ENCODE data around the gene C19orf25. TPM values are rescaled to one million over a fixed set of nuclear protein-coding genes. Genes with fewer than 3 reads are reported as not detected.

The C19orf25 gene
- total RNA-seq, 1 donor from 2014 or later = 26.6 TPM

DNA sequence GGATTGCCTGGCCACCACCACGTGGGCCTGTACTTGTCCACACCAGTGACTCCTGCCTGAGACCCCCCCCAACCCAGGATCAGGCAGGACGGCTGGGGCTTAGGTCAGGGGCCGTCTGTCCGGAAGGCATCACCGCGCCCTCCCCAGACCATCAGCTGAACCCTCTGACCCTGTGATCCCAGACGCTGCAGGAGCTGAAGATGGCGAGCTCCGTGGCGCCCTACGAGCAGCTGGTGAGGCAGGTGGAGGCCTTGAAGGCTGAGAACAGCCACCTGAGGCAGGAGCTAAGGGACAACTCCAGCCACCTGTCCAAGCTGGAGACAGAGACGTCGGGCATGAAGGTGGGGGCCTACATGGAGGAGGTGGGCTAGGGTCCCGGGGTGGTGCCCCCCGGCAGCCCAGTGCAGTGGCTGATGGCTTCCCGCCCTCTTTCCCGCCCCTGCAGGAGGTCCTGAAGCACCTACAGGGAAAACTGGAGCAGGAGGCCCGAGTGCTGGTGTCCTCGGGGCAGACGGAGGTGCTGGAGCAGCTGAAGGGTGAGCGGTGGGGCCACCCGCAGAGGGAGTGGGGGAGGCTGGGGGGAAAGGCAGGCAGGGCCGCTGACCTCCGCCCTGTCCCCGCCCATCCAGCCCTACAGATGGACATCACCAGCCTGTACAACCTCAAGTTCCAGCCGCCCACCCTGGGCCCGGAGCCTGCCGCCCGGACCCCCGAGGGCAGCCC is 26.1 kb downstream of the C19orf25 start:
- DNase-seq (ENCODE audit: low read depth) = no peak
- TF ChIP-seq, protein P1, sequence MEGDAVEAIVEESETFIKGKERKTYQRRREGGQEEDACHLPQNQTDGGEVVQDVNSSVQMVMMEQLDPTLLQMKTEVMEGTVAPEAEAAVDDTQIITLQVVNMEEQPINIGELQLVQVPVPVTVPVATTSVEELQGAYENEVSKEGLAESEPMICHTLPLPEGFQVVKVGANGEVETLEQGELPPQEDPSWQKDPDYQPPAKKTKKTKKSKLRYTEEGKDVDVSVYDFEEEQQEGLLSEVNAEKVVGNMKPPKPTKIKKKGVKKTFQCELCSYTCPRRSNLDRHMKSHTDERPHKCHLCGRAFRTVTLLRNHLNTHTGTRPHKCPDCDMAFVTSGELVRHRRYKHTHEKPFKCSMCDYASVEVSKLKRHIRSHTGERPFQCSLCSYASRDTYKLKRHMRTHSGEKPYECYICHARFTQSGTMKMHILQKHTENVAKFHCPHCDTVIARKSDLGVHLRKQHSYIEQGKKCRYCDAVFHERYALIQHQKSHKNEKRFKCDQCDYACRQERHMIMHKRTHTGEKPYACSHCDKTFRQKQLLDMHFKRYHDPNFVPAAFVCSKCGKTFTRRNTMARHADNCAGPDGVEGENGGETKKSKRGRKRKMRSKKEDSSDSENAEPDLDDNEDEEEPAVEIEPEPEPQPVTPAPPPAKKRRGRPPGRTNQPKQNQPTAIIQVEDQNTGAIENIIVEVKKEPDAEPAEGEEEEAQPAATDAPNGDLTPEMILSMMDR (conservative IDR thresholded peaks at IDR 0.05; ENCODE audit: low read depth, low read length) = no peak
- H3K4me3 ChIP-seq (ENCODE audit: low read depth, low read length) = no peak overlapping the region

GRCh38 chr19:1451916-1452801 is 26.9 kb downstream of the C19orf25 start:
- TF ChIP-seq, protein P1 (conservative IDR thresholded peaks at IDR 0.05; ENCODE audit: low read depth, low read length) = no peak

DNA sequence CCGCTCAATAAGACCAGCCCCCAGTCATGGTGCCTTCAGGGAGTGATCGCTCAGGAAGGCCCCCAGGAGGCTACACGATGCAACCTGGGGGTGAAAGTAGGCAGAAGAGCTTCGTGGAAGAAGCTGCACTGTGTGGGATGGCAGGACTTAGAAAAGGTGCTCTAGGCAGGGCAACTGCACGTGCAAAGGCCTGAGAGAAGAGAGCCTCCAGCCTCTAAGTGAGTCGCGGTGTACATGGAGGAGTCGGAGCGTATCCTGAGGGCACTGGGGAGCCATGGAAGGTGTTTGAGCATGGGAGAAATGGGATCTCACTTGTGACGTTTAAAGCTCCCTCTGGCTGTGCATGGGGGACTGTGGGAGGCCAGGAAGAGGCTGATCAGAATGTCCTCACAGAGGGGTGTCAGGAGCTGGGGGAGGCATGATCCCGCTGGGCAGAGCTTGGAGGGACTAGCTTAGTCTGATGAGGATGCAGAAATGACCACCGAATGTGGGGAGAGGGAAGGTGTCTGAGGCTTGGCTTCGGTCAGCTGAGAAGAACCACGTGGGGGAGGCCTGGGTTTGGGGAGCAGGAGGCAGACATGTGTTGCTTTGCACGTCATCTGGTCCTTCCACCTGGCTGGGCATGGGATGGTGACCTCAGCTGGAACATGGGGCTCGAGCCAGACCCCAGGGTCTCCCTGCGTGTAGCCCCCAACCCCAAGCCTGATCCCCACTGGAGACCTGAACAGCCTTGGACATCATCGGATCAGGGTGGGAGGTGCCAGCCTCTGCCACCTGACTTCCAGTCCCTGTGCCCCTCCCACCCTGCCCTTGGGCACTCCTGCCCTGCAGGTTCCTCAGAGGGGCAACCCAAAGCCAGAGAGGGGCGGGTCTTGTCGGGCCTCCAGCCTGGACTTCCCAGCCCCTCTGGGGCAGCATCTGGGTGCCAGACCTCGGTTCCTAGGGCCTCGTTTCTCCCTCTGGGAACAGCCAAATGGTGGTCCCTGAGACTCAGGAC is 28.0 kb downstream of the C19orf25 start:
- H3K4me3 ChIP-seq (ENCODE audit: low read depth, low read length) = no peak overlapping the region
- DNase-seq (ENCODE audit: low read depth) = no peak
- TF ChIP-seq, protein P1 (conservative IDR thresholded peaks at IDR 0.05; ENCODE audit: low read depth, low read length) = no peak

More at GRCh38 chr19:1451916-1452801, 26.9 kb downstream of the C19orf25 start:
- no peak overlapping the region for H3K4me3 ChIP-seq (ENCODE audit: low read depth, low read length)
- DNase-seq (ENCODE audit: low read depth) = no peak

- TF ChIP-seq, protein P1 (conservative IDR thresholded peaks at IDR 0.05; ENCODE audit: low read depth, low read length) = no peak
Measured at GRCh38 chr19:1449467-1450442, 29.3 kb downstream of the C19orf25 start, which contains the start of gene APC2. APC2 (plus strand) TSS chr19:1450121; CDS start chr19:1453002, 2,881 bp downstream.

DNA sequence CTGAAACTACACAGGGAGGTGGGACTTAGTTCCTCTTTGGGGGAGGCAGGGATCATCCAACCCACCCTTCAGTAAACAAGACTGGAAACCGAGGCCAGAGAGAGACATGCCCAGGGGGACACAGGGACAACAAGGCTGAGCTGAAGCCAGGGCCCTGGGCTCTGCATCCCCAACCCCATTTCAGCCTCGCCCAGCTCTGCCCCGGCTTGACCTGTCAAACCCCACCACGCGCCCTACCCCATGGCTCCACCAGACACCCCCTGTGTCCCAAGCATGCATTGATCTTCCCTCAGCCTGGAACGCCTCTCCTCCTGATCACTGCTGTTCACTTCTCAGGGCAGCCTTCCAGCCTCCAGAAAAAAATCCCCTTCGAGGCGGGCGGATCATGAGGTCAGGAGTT is 31.1 kb downstream of the C19orf25 start:
- TF ChIP-seq, protein P1 (conservative IDR thresholded peaks at IDR 0.05; ENCODE audit: low read depth, low read length) = no peak
- no peak overlapping the region for H3K4me3 ChIP-seq (ENCODE audit: low read depth, low read length)
- no peak for DNase-seq (ENCODE audit: low read depth)

More at GRCh38 chr19:1449467-1450442, 29.3 kb downstream of the C19orf25 start, which contains the start of gene APC2:
- DNase-seq (ENCODE audit: low read depth) = no peak
- H3K4me3 ChIP-seq (ENCODE audit: low read depth, low read length) = no peak within 1 kb of the TSS

All from epithelial cell of proximal tubule (primary cell).